Retinal pigment epithelial cell (primary cell): ENCODE results near the gene RASGRP2.

Experiments used
- DNase-seq: peaks from one replicate; pipeline ENCODE4 v3.0.0-alpha.2; 2010; ENCODE audit warnings: low read depth
- H3K4me3 ChIP-seq: 2 replicates; pipeline ENCODE4 v1.5.1; 2011; ENCODE audit warnings: mild to moderate bottlenecking, low read length, control low read depth, moderate library complexity
- CTCF ChIP-seq: conservative IDR thresholded peaks from 2 replicates; pipeline ENCODE4 v1.5.1; 2011; ENCODE audit warnings: low read depth, low read length, control low read depth, inconsistent platforms

The RASGRP2 gene

GRCh38 chr11:64788321-64789215, 44.6 kb upstream of the RASGRP2 start:
- no peak overlapping the region for H3K4me3 ChIP-seq
- TF ChIP-seq CTCF, result no peak
- DNase-seq, result no peak

DNA sequence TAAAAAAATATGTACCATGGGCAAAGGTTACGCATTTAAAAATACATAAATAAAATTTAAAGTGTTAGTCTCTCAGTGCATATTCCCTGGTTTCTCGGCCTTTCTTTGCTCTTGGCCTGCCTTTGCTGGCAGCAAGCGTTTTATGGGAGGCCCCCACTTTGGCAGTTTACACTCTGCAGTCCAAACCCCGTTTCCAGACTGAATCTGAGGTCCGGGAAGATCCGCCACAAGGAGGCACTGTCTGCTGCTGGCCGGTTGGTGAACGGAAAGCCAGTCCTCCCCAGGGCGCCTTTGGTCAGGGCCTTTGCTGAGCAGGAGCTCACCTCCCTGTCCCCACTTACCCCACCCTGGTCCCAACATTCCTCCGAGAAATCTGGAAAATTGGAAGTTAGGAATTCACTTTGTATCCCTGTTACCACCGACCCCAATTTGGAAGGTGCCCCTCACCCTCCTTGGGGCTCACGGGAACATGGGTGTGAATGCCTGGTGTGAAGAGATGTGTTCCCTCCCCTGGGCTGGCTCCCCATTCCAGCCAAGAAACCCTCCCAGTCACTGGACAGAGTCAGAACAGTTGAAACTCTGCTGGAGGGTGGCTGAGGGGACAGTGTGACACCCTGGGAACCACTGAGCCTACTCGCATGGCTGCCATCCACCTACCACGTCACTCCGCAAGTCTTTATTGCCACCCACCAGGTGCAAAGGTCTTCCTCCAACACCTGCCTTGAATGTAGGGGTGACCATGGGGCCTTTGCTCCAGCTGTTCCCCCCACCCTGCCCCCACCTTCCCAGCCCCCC, 43.8 kb upstream of the RASGRP2 start:
- H3K4me3 ChIP-seq, result no peak overlapping the region
- TF ChIP-seq CTCF, result peak; percentile 91
- no peak for DNase-seq

GRCh38 chr11:64786308-64786707, 42.4 kb upstream of the RASGRP2 start:
- TF ChIP-seq CTCF, result no peak

GRCh38 chr11:64784813-64785581, 41.1 kb upstream of the RASGRP2 start:
- H3K4me3 ChIP-seq, result no peak overlapping the region
- no peak for DNase-seq
- no peak for TF ChIP-seq CTCF

More at GRCh38 chr11:64786308-64786707, 42.4 kb upstream of the RASGRP2 start:
- no peak overlapping the region for H3K4me3 ChIP-seq
- no peak for DNase-seq

DNA sequence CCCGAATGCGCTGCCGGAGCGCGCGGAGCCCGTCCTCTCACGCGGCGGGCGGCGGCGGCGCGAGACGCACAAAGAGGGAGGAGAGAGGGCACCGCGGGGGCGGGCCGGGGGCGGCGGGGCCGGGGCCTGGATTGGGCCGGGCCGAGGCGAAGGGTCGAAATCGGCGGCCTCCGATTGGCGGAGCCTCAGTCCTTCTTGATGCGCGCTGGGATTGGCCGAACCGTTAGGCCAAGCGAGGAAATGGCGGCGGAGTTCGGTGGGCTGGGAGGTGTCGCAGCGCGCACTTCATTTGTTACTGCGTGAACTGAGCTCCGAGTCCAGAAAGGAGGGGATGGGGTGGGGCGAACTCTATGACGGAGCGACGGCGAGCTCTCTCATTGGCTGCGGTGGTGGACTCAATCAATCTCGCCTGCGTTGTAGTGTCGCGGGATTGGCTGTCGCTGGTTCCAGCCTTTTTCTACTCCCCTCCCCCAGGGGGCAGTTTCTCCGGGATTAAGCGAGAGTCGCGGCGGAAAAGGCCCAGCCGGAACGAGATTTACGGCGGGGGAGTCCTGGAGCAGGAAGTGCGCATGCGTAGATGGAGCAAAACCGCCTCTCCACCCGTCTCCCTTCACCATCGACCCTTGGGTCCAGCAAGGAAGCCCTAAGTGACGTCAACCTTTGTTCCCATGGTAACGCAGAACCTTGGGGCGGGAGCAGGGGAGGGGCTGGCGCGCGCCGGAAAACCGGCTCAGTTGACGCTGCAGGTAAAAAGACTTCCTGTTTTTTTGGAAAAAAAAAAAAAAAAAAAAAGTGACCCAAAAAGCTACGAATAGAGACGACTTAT, 34.7 kb upstream of the RASGRP2 start, which contains the start of gene SF1:
TSS of gene SF1 (minus strand) at position 70 of the 826 bp plus-strand sequence. CDS start 150 bp downstream, outside the sequence.
- peak within 1 kb of the TSS; percentile 77 for H3K4me3 ChIP-seq
- no peak for TF ChIP-seq CTCF
- DNase-seq, result peak; percentile 99

DNA sequence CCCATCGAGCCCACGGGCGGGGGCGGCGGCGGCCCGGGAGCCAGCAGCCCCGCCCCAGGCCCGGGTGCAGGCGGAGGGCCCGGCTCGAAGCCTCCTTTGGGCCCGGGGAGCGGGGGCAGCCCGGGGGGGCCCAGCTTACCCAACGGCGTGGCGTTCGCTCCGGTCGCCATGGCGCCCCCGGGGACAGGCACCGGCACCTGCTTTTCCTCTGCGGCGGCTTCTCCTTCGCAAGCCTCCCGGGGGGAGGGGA, 34.2 kb upstream of the RASGRP2 start:
- TF ChIP-seq CTCF, result no peak
- DNase-seq, result no peak
- H3K4me3 ChIP-seq, result peak overlapping the region; percentile 67
